H1 (cell line): ENCODE data around the gene IRGC. TPM values are rescaled to one million over a fixed set of nuclear protein-coding genes. Genes with fewer than 3 reads are reported as not detected.

ENCODE experiments used
- CTCF ChIA-PET: fragments of 300-600 bp; sonication (Branson Sonifier 250); formaldehyde crosslinking; loops from one replicate; lab custom pipeline; 2021; ENCODE audit not compliant: partially characterized antibody; lab: Charles Lee
- POLR2A ChIA-PET: fragments of 300-600 bp; sonication (Branson Sonifier 250); formaldehyde crosslinking; loops from one replicate; lab custom pipeline; 2021; ENCODE audit warnings: inconsistent platforms; ENCODE audit not compliant: partially characterized antibody; lab: Charles Lee
- DNase-seq, 2 experiments: peaks; one replicate each; pipeline versions ENCODE4 v3.0.0 to v3.0.0-alpha.2; 2010 to 2022; ENCODE audit warnings: low spot score in 2 of 2, low read depth in 1 of 2, mixed read lengths in 1 of 2
- FAIRE-seq: peaks from 2 replicates; lab custom pipeline; 2011; peaks lifted over from hg19 to GRCh38; lab: Jason Lieb, UNC
- H2AFZ ChIP-seq: 2 replicates; pipeline ENCODE4 v1.8.1; 2012; ENCODE audit warnings: low read length, inconsistent platforms
- H2AK5ac ChIP-seq: 2 replicates; pipeline ENCODE4 v1.6.1; 2013; ENCODE audit warnings: low read depth, low read length
- H2BK120ac ChIP-seq: replicated peaks from 2 replicates; pipeline ENCODE3; 2013; ENCODE audit warnings: low read depth, low read length, inconsistent platforms
- H2BK12ac ChIP-seq: 2 replicates; pipeline ENCODE4 v1.6.1; 2013; ENCODE audit warnings: low read depth, low read length
- H2BK15ac ChIP-seq: 2 replicates; pipeline ENCODE4 v1.6.1; 2013; ENCODE audit warnings: low read length
- H2BK20ac ChIP-seq: 2 replicates; pipeline ENCODE4 v1.6.1; 2013; ENCODE audit warnings: low read length
- H2BK5ac ChIP-seq: 2 replicates; pipeline ENCODE4 v1.6.1; 2013; ENCODE audit warnings: low read depth, low read length
- H3K14ac ChIP-seq: 2 replicates; pipeline ENCODE4 v1.6.1; 2013; ENCODE audit warnings: inconsistent platforms; ENCODE audit not compliant: insufficient read length
- H3K18ac ChIP-seq: 2 replicates; pipeline ENCODE4 v1.6.1; 2013; ENCODE audit warnings: low read length; ENCODE audit errors: extremely low read depth
- H3K23ac ChIP-seq: 2 replicates; pipeline ENCODE4 v1.6.1; 2013; ENCODE audit warnings: inconsistent platforms; ENCODE audit not compliant: insufficient read length
- H3K23me2 ChIP-seq: 2 replicates; pipeline ENCODE4 v1.6.1; 2013; ENCODE audit warnings: low read depth, low read length
- H3K27ac ChIP-seq: 2 replicates; pipeline ENCODE4 v1.6.1; 2011; ENCODE audit warnings: low read depth, low read length, inconsistent platforms
- H3K27me3 ChIP-seq, 4 experiments: replicated peaks in 1 of 4; 1 replicate in 1 of 4; 2 replicates in 3 of 4; pipeline versions ENCODE4 v1.6.1 to v1.8.1; 2011 to 2013; ENCODE audit warnings: low read length in 3 of 4, mild to moderate bottlenecking in 3 of 4, inconsistent platforms in 2 of 4, mixed read lengths in 2 of 4, moderate library complexity in 1 of 4; ENCODE audit not compliant: control insufficient read depth in 3 of 4, insufficient read depth in 3 of 4; ENCODE audit errors: extremely low read depth in 1 of 4
- H3K36me3 ChIP-seq, 4 experiments: 2 replicates each; pipeline versions ENCODE4 v1.6.1 to v1.8.1; 2011 to 2013; ENCODE audit warnings: mild to moderate bottlenecking in 4 of 4, low read length in 3 of 4, moderate library complexity in 2 of 4, control low read depth in 1 of 4, inconsistent platforms in 1 of 4; ENCODE audit not compliant: insufficient read depth in 4 of 4, control insufficient read depth in 2 of 4
- H3K4ac ChIP-seq: replicated peaks from 2 replicates; pipeline ENCODE3; 2013; ENCODE audit warnings: low read length, low read depth, mixed read lengths, inconsistent platforms; ENCODE audit not compliant: insufficient read length
- H3K4me1 ChIP-seq, 4 experiments: replicated peaks in 1 of 4; 1 replicate in 1 of 4; 2 replicates in 3 of 4; pipeline versions ENCODE4 v1.6.1 to v1.8.1; 2011 to 2013; ENCODE audit warnings: low read length in 3 of 4, inconsistent platforms in 2 of 4, mixed read lengths in 1 of 4; ENCODE audit not compliant: insufficient read depth in 4 of 4, control insufficient read depth in 3 of 4
- H3K4me2 ChIP-seq, 2 experiments: 2 replicates each; pipeline versions ENCODE4 v1.6.1 to v1.8.1; 2011 to 2013; ENCODE audit warnings: low read depth in 2 of 2, low read length in 2 of 2, control low read depth in 1 of 2, inconsistent platforms in 1 of 2, mild to moderate bottlenecking in 1 of 2; ENCODE audit not compliant: insufficient read depth in 1 of 2
- H3K4me3 ChIP-seq, 4 experiments: fragments of 200-600, 300-600 bp in 1 of 4; sonication (generic), shearing (Covaris generic), sonication (Bioruptor Twin) in 1 of 4; 2 replicates each; pipeline versions ENCODE4 v1.5.1 to v1.8.1; 2011 to 2016; ENCODE audit warnings: low read length in 4 of 4, low read depth in 3 of 4, control low read depth in 2 of 4, inconsistent platforms in 2 of 4, mild to moderate bottlenecking in 2 of 4, mixed read lengths in 1 of 4, moderate library complexity in 1 of 4; ENCODE audit not compliant: insufficient read depth in 2 of 4; ENCODE audit errors: extremely low read depth in 1 of 4
- H3K56ac ChIP-seq: replicated peaks from 2 replicates; pipeline ENCODE3; 2013; ENCODE audit warnings: low read depth, mild to moderate bottlenecking, mixed read lengths, low read length, inconsistent platforms; ENCODE audit not compliant: insufficient read length
- H3K79me1 ChIP-seq: 2 replicates; pipeline ENCODE4 v1.6.1; 2013; ENCODE audit warnings: low read depth, low read length, control low read depth
- H3K79me2 ChIP-seq, 2 experiments: 2 replicates each; pipeline versions ENCODE4 v1.6.1 to v1.8.1; 2012 to 2013; ENCODE audit warnings: low read length in 2 of 2, mild to moderate bottlenecking in 2 of 2, inconsistent platforms in 1 of 2; ENCODE audit not compliant: insufficient read depth in 2 of 2, control insufficient read depth in 1 of 2
- H3K9ac ChIP-seq, 4 experiments: replicated peaks in 1 of 4; 1 replicate in 1 of 4; 2 replicates in 3 of 4; pipeline versions ENCODE4 v1.6.1 to v1.8.1; 2011 to 2013; ENCODE audit warnings: low read depth in 3 of 4, low read length in 3 of 4, control low read depth in 2 of 4, mild to moderate bottlenecking in 2 of 4, moderate library complexity in 2 of 4, inconsistent platforms in 1 of 4; ENCODE audit errors: extremely low read depth in 1 of 4
- H3K9me3 ChIP-seq, 2 experiments: 2 replicates each; pipeline versions ENCODE4 v1.6.1 to v1.8.1; 2012 to 2013; ENCODE audit warnings: mild to moderate bottlenecking in 2 of 2, moderate library complexity in 2 of 2, control low read depth in 1 of 2, inconsistent platforms in 1 of 2, low read depth in 1 of 2, low read length in 1 of 2, mixed read lengths in 1 of 2; ENCODE audit not compliant: insufficient read depth in 2 of 2
- H4K20me1 ChIP-seq, 2 experiments: replicated peaks in 1 of 2; 2 replicates each; pipeline versions ENCODE3 to v1.8.1; 2011 to 2013; ENCODE audit warnings: inconsistent platforms in 2 of 2, low read length in 2 of 2, mild to moderate bottlenecking in 1 of 2; ENCODE audit not compliant: insufficient read depth in 2 of 2, control insufficient read depth in 1 of 2
- H4K5ac ChIP-seq: 2 replicates; pipeline ENCODE4 v1.6.1; 2013; ENCODE audit warnings: low read length, low read depth, mixed read lengths, inconsistent platforms; ENCODE audit not compliant: insufficient read length
- H4K8ac ChIP-seq: 2 replicates; pipeline ENCODE4 v1.8.0; 2013; ENCODE audit warnings: mild to moderate bottlenecking, moderate library complexity, low read length, inconsistent platforms; ENCODE audit not compliant: insufficient read depth; ENCODE audit errors: extremely low read depth
- H4K91ac ChIP-seq: replicated peaks from 2 replicates; pipeline ENCODE3; 2013; ENCODE audit warnings: low read length, mixed read lengths, inconsistent platforms; ENCODE audit not compliant: insufficient read length
- ATF3 ChIP-seq: IDR thresholded peaks from 2 replicates; pipeline ENCODE4 v1.6.1; 2011; ENCODE audit warnings: low read depth, mild to moderate bottlenecking, low read length; ENCODE audit not compliant: insufficient read depth
- BACH1 ChIP-seq: IDR thresholded peaks from 2 replicates; pipeline ENCODE4 v1.6.1; 2012; ENCODE audit warnings: low read length, improper control_type of control experiment
- CHD2 ChIP-seq: IDR thresholded peaks from 2 replicates; pipeline ENCODE4 v1.6.1; 2012; ENCODE audit warnings: low read length, improper control_type of control experiment
- CREB1 ChIP-seq: IDR thresholded peaks from 2 replicates; pipeline ENCODE4 v1.6.1; 2012; ENCODE audit warnings: inconsistent platforms
- GABPA ChIP-seq: IDR thresholded peaks from 2 replicates; pipeline ENCODE4 v1.6.1; 2011; ENCODE audit warnings: mild to moderate bottlenecking, low read length, moderate library complexity, borderline replicate concordance; ENCODE audit not compliant: insufficient read depth
- GTF2F1 ChIP-seq: IDR thresholded peaks from 2 replicates; pipeline ENCODE4 v1.6.1; 2012; ENCODE audit warnings: low read depth, low read length, improper control_type of control experiment, borderline replicate concordance
- MAX ChIP-seq: IDR thresholded peaks from 2 replicates; pipeline ENCODE4 v1.6.1; 2012; ENCODE audit warnings: inconsistent platforms
- RBBP5 ChIP-seq: IDR thresholded peaks from 2 replicates; pipeline ENCODE4 v1.7.1; 2012; ENCODE audit warnings: low read depth, mild to moderate bottlenecking, inconsistent platforms, low read length, moderate library complexity, borderline replicate concordance
- SIN3A ChIP-seq, 2 experiments: IDR thresholded peaks in 1 of 2; conservative IDR thresholded peaks in 1 of 2; 2 replicates each; pipeline ENCODE4 v1.6.1; 2011 to 2012; ENCODE audit warnings: low read length in 2 of 2, improper control_type of control experiment in 1 of 2, low read depth in 1 of 2, mild to moderate bottlenecking in 1 of 2
- SRF ChIP-seq: IDR thresholded peaks from 2 replicates; pipeline ENCODE4 v1.6.1; 2011; ENCODE audit warnings: mild to moderate bottlenecking, low read depth, low read length, moderate library complexity
- TBP ChIP-seq: IDR thresholded peaks from 2 replicates; pipeline ENCODE4 v1.6.1; 2011; ENCODE audit warnings: low read depth, low read length, improper control_type of control experiment
- TCF12 ChIP-seq: IDR thresholded peaks from 2 replicates; pipeline ENCODE4 v1.6.1; 2011; ENCODE audit warnings: low read depth, mild to moderate bottlenecking, low read length
- WGBS, 2 experiments: shearing (Covaris generic) in 1 of 2; methylation state at CpG; one replicate each; pipeline versions ENCODE4 v1.1.6 to v1.1.7; 2013 to 2015; ENCODE audit warnings: low lambda C conversion rate in 2 of 2, mixed read lengths in 2 of 2, inconsistent platforms in 1 of 2, low coverage in 1 of 2, missing lambda C conversion rate in 1 of 2; ENCODE audit not compliant: insufficient replicate concordance in 2 of 2, insufficient coverage in 1 of 2, insufficient read length in 1 of 2; ENCODE audit errors: extremely low coverage in 1 of 2, missing lambda C conversion rate in 1 of 2; 5-methylcytosine and 5-hydroxymethylcytosine counted together
- polyA plus RNA-seq, 7 experiments: library from polyadenylated mRNA; depleted of rRNA in 3 of 7; stranded (reverse) in 5 of 7; unstranded in 2 of 7; fragments of >200 nt in 5 of 7; fragments of 200-250 nt in 2 of 7; gene quantifications; 1 replicate in 5 of 7; 2 replicates in 1 of 7; 4 replicates in 1 of 7; pipeline versions ENCODE4 v1.2.1 to v1.2.3, GENCODE V29; 2011 to 2013; ENCODE audit warnings: missing spikeins in 2 of 7, mixed read lengths in 2 of 7
- total RNA-seq: library from RNA; stranded (reverse); fragmentation: NEBNext Ultra II Directional; extraction: Animal tissue kit (Norgen Biotek cat#: 25700); gene quantifications from 2 replicates; pipeline ENCODE4 v1.2.1, GENCODE V29; 2021

IRGC gene
- total and polyA plus RNA-seq, 2 of the 8 experiments (the other 6 are each of a cell fraction or from before 2014, with no cell fraction given) = not detected

- Histone ChIP-seq H3K18ac (no peak overlapping the region), H2BK12ac (no peak overlapping the region), H4K8ac (no peak overlapping the region), H3K4me1 (no peaks in the 10 kb centered on the region), H4K91ac (no peak overlapping the region), H3K4ac (no peak overlapping the region), H3K27ac (no peak overlapping the region), H3K23ac (no peak overlapping the region), H3K9ac (no peak overlapping the region), H4K20me1 (peaks cover 0 to 3% of the 10 kb centered on the region in 2 experiments), H2BK120ac (no peak overlapping the region), H3K9me3 (no peaks in the 10 kb centered on the region), H2AFZ (no peak overlapping the region), H3K14ac (no peak overlapping the region), H4K5ac (no peak overlapping the region), H3K23me2 (no peaks in the 10 kb centered on the region), H3K4me3 (no peak overlapping the region), H3K79me2 (no peaks in the 10 kb centered on the region), H2AK5ac (no peak overlapping the region), H3K4me2 (no peak overlapping the region), H2BK15ac (no peak overlapping the region), H2BK20ac (no peak overlapping the region), H3K79me1 (no peaks in the 10 kb centered on the region), H2BK5ac (no peak overlapping the region), H3K36me3 (peaks cover 15 to 43% (median 37%) of the 10 kb centered on the region in 4 experiments), H3K56ac (no peak overlapping the region), H3K27me3 (no peaks in the 10 kb centered on the region)
- DNase-seq (no peak), FAIRE-seq (no peak)
- ChIA-PET POLR2A (interaction anchor here (1.0 kb wide), 1 partner anchor 11 kb away, joined by 3 read pairs; no protein-coding TSS in a partner anchor), CTCF (interaction anchor here (0.9 to 2.9 kb wide), 3 partner anchors 11 to 93 kb away, joined by 3 to 11 read pairs (median 7); no protein-coding TSS in a partner anchor)
- no peak for TF ChIP-seq ATF3
- no peak for TF ChIP-seq SRF
- TF ChIP-seq RBBP5 = no peak
- TF ChIP-seq TBP = no peak
- TF ChIP-seq GABPA = no peak
- TF ChIP-seq TCF12 = no peak
- TF ChIP-seq BACH1 = no peak
- no peak for TF ChIP-seq CREB1
- TF ChIP-seq SIN3A (conservative IDR thresholded peaks at IDR 0.05 in 1 of 2, IDR thresholded peaks at IDR 0.05 in 1 of 2; ENCODE audit: low read depth in 1 of 2, low read length in 2 of 2) = no peak
- TF ChIP-seq GTF2F1 = no peak
- no peak for TF ChIP-seq CHD2
- TF ChIP-seq MAX = no peak
- 91% methylated on average over 6 of the region's 6 CpGs; no CpG with 5 or more reads in 1 of the 2 experiments for WGBS, 2 experiments
Measured at GRCh38 chr19:43735013-43735412, 19.1 kb downstream of the IRGC start.
